Endothelial cell (in vitro differentiated cells): ENCODE data around the gene CPLX3. TPM values are rescaled to one million over a fixed set of nuclear protein-coding genes. Genes with fewer than 3 reads are reported as not detected.

Experiments
- DNase-seq: peaks from one replicate; pipeline ENCODE4 v3.0.0; 2021; ENCODE audit warnings: low spot score
- H3K27ac Mint-ChIP-seq: one replicate; pipeline ENCODE4 v1.8.0; 2021; ENCODE audit warnings: mixed read lengths, inconsistent platforms; ENCODE audit not compliant: unreplicated experiment
- H3K27me3 Mint-ChIP-seq: one replicate; pipeline ENCODE4 v1.8.0; 2021; ENCODE audit warnings: mild to moderate bottlenecking, moderate library complexity, mixed read lengths, inconsistent platforms; ENCODE audit not compliant: unreplicated experiment
- H3K36me3 Mint-ChIP-seq: one replicate; pipeline ENCODE4 v1.8.0; 2021; ENCODE audit warnings: mild to moderate bottlenecking, low read depth, mixed read lengths, inconsistent platforms; ENCODE audit not compliant: unreplicated experiment
- H3K4me1 Mint-ChIP-seq: one replicate; pipeline ENCODE4 v1.8.0; 2021; ENCODE audit warnings: mild to moderate bottlenecking, mixed read lengths, inconsistent platforms; ENCODE audit not compliant: unreplicated experiment
- H3K4me3 Mint-ChIP-seq: one replicate; pipeline ENCODE4 v1.8.0; 2021; ENCODE audit warnings: mild to moderate bottlenecking, mixed read lengths, inconsistent platforms; ENCODE audit not compliant: unreplicated experiment
- H3K9me3 Mint-ChIP-seq: one replicate; pipeline ENCODE4 v1.8.0; 2021; ENCODE audit warnings: mixed read lengths, inconsistent platforms; ENCODE audit not compliant: unreplicated experiment
- CTCF ChIP-seq: fragments of 200-600 bp; sonication (generic); IDR thresholded peaks from one replicate; pipeline ENCODE4 v1.5.0; 2021; ENCODE audit warnings: antibody characterized with exemption; ENCODE audit not compliant: unreplicated experiment
- long read RNA-seq: library from polyadenylated mRNA; unstranded; transcript quantifications from one replicate; pipeline ENCODE4 v2.0.0, GENCODE V29; 2020; ENCODE audit not compliant: unreplicated experiment
- total RNA-seq: library from RNA; stranded (reverse); fragmentation: NEBNext Ultra II Directional; extraction: Animal tissue kit (Norgen Biotek cat#: 25700); gene quantifications from one replicate; pipeline ENCODE4 v1.2.1, GENCODE V29; 2021; ENCODE audit not compliant: unreplicated experiment

The CPLX3 gene
- not detected for total RNA-seq
- long read RNA-seq = 0 reads

GRCh38 chr15:74826364-74826819 is at the start of gene CPLX3:
CPLX3 (plus strand) TSS chr15:74826627; CDS start chr15:74826704, 77 bp downstream.
- H3K9me3 Mint-ChIP-seq = no peaks in the 10 kb centered on the region
- H3K36me3 Mint-ChIP-seq = no peaks in the 10 kb centered on the region
- peak; percentile 56 for DNase-seq
- no peaks in the 10 kb centered on the region for H3K4me1 Mint-ChIP-seq
- no peak within 1 kb of the TSS for H3K27ac Mint-ChIP-seq
- peaks cover 12% of the 10 kb centered on the region for H3K27me3 Mint-ChIP-seq
- TF ChIP-seq CTCF = no peak
- no peak within 1 kb of the TSS for H3K4me3 Mint-ChIP-seq

- Mint-ChIP-seq H3K4me3 (no peak overlapping the region), H3K4me1 (peaks cover 55% of the 10 kb centered on the region), H3K9me3 (no peaks in the 10 kb centered on the region), H3K27me3 (peaks cover 12% of the 10 kb centered on the region), H3K27ac (peak overlapping the region; percentile 57), H3K36me3 (no peaks in the 10 kb centered on the region)
- TF ChIP-seq CTCF = no peak
- peak; percentile 41 for DNase-seq
These were observed 49.3 kb upstream of the CPLX3 start for GRCh38 chr15:74776821-74777768.

GRCh38 chr15:74777769-74778598 is 48.4 kb upstream of the CPLX3 start:
- peak overlapping the region; percentile 80 for H3K4me3 Mint-ChIP-seq
- no peak for DNase-seq
- peaks cover 12% of the 10 kb centered on the region for H3K27me3 Mint-ChIP-seq
- TF ChIP-seq CTCF = no peak
- H3K4me1 Mint-ChIP-seq = peaks cover 56% of the 10 kb centered on the region
- no peaks in the 10 kb centered on the region for H3K9me3 Mint-ChIP-seq
- H3K27ac Mint-ChIP-seq = peak overlapping the region; percentile 78
- H3K36me3 Mint-ChIP-seq = no peaks in the 10 kb centered on the region

GRCh38 chr15:74778599-74778970 is 47.8 kb upstream of the CPLX3 start:
- H3K9me3 Mint-ChIP-seq = no peaks in the 10 kb centered on the region
- H3K4me3 Mint-ChIP-seq = peak overlapping the region; percentile 80
- H3K27me3 Mint-ChIP-seq = peaks cover 12% of the 10 kb centered on the region
- peak overlapping the region; percentile 39 for H3K27ac Mint-ChIP-seq
- H3K36me3 Mint-ChIP-seq = no peaks in the 10 kb centered on the region
- no peak for TF ChIP-seq CTCF
- H3K4me1 Mint-ChIP-seq = peaks cover 62% of the 10 kb centered on the region
- no peak for DNase-seq
